Fibroblast of peridontal ligament (primary cell): ENCODE measurements around the gene ADGRB3.
"Not testable (repeated sequence)": the region's sequence is repeated elsewhere in the genome, so short reads cannot be mapped to it uniquely, and the experiment has no call there.

Source experiments
- DNase-seq: peaks from one replicate; pipeline ENCODE4 v3.0.0-alpha.2; 2010; ENCODE audit errors: extremely low read depth

ADGRB3 gene

DNA sequence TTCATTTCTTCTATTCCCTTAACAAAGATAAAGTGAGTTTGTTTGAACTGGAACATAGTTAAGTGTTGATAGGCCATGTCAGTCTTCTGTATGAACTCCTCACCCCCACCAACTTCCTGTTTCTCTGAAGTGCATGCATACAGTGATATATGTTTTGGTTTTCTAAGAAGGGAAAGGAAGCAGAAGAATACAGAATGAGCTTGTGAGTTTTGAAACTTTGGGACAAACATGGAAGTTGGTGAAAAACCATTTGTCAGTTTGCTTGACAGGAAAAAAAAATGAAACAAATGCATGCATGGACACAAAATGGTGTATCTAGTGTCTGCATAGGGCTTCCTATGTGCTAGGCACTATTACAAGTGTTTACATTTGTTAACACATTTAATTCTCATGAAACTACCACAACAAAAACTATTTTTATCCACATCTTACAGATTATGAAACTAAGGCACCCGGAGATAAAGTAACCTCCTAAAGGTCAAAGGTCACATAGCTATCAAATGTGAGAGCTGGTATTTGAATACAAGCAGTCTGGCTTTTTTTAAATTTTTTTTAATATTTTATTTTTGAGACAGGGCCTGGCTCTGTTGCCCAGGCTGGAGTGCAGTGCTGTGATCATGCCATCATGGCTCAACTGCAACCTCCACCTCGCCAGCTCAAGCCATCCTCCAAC lies 105.9 kb downstream of the ADGRB3 start:
- DNase-seq: no peak

DNA sequence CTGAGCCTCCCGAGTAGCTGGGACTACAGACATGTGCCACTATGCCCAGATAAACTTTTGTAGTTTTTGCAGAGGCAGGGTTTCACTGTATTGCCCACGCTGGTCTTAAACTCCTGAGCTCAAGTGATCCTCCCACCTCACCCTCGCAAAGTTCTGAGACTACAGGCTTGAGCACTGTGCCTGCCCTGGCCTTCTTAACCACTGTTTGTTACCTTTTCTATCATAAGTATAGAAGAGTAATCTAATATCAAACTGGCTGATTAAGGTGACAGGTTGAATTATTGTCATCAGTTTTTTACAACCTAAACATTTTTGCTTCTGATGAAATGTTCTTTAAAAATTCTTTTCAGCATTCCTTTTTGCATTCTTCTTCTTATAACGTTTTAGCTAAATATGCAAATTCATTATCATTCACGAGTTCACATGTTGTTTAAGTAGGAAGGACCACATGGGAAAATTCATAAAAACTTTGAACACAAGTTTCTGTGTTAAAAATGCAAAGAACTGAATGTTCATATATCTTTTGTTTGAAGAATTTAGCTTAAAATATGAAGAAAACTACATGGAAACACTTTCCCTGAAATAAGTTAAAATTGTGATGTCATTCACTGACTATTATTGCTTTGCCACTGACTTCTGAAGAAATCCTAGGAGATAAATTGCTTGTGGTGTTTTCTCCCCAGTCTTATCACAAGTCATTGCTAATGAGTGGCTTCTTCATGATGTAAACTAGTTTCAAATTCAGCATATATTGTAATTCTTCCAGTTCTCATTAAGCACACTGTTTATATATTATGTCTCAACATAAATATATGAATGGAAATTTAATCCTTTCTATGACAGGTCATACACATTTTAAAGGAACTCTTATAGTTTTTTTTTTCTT lies 106.7 kb downstream of the ADGRB3 start:
- DNase-seq: no peak

DNA sequence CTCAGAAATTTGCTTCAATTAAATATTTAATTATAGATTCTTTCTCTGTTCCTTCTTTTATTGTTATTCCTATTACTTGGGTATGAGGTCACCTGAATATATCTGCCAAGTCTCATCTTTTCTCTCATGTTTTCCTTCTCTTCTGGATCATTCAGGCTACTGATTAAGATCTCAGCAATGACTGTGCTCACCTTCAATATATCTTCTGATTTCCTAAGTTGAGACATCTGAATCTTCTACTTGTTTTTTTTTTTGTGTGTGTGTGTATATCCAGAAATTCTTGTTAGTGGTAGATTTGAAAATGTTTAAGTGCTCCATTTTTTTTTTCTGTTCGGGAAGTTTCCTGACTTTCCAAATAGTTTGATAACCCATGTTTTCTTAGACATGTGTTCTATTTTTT lies 108.0 kb downstream of the ADGRB3 start:
- no peak for DNase-seq

DNA sequence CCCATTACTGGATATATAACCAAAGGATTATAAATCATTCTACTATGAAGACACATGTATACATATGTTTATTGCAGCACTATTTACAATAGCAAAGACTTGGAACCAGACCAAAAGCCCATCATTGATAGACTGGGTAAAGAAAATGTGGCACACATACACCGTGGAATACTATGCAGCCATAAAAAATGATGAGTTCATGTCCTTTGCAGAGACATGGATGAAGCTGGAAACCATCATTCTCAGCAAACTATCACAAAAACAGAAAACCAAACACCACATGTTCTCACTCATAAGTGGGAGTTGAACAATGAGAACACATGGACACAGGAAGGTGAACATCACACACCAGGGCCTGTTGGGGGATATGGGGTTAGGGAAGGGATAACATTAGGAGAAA lies 109.3 kb downstream of the ADGRB3 start:
- not testable (repeated sequence) for DNase-seq

DNA sequence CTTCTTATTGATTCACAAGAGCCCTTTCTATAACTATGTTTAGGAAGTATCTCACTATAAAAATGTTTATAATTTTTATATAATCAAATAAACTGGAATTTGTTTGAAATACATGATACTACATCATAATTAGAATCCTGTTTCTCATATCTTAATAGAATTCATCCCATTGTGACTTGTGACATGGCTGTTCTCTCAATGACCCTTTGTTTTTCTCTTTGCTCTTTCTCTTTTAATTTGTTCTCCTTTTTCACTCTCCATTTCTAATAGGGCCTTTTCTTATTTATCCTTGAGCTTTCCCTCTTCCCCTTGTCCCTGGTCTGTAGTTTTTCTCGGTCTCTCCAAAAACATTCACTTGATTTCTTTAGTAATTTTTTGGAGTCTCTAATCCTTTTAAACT lies 111.3 kb downstream of the ADGRB3 start:
- no peak for DNase-seq

DNA sequence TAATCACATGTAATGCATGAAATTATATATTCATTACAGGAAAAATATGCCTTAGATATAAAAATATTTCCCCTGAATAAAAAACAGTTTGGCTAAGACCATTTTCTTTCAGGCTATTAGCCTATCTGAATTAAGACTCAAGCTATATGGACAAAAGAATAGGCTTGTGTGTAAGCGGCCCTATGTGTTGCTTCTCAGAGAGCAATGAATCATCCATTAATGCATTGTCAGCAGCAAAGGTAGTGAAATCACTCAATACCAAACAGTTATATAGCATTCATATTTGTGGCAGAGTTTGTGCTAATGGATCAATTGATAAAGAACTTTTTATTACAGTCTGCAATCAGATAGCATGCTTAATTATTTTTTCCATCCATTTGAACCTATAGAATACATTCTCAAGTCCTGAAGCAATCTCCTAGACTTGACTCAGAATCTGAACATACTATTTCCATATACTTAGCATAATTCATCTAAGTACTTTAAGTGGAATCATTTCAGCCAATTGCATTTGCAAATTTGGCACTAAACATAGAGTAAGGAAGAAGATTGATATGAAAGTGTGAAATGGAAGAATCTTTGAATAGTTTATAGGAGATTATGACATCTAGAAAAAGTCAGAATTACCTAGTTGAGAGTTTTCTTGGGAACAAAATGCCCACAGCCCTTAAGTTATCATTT lies 112.2 kb downstream of the ADGRB3 start:
- no peak for DNase-seq

DNA sequence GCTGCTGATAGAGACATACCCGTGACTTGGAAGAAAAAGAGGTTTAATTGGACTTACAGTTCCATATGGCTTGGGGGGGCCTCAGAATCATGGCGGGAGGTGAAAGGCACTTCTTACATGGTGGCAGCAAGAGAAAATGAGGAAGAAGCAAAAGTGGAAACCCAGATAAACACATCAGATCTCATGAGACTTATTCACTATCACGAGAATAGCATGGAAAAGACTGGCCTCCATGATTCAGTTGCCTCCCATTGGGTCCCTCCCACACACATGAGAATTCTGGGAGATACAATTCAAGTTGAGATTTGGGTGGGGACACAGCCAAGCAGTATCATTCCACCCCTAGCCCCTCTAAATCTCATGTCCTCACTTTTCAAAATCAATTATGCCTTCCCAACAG lies 112.8 kb downstream of the ADGRB3 start:
- DNase-seq: not testable (repeated sequence)

DNA sequence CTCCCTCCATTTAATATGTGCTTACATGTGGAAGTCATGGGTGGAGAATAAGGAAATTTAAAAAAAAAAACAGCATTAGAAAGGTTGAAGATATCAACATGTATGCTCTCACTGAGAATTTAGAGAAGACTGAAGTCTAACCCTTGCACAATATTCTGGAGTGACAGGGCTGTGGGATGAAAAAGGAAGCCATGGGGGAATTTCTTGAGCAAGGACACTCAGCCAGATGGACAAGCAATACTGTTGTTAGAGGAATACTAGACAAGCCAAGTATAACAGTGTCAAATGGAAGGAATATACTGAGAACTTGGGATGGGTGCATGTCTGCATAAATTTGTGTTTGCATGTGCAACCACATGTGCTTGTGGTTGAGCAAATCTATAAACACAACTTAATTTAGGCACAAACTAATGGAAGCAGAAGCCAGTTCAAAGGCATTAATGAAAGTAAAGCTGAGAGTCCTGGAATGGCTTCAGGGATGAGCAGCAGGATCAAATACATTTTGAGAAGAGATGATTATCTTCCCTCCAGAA lies 119.7 kb downstream of the ADGRB3 start:
- DNase-seq: no peak

DNA sequence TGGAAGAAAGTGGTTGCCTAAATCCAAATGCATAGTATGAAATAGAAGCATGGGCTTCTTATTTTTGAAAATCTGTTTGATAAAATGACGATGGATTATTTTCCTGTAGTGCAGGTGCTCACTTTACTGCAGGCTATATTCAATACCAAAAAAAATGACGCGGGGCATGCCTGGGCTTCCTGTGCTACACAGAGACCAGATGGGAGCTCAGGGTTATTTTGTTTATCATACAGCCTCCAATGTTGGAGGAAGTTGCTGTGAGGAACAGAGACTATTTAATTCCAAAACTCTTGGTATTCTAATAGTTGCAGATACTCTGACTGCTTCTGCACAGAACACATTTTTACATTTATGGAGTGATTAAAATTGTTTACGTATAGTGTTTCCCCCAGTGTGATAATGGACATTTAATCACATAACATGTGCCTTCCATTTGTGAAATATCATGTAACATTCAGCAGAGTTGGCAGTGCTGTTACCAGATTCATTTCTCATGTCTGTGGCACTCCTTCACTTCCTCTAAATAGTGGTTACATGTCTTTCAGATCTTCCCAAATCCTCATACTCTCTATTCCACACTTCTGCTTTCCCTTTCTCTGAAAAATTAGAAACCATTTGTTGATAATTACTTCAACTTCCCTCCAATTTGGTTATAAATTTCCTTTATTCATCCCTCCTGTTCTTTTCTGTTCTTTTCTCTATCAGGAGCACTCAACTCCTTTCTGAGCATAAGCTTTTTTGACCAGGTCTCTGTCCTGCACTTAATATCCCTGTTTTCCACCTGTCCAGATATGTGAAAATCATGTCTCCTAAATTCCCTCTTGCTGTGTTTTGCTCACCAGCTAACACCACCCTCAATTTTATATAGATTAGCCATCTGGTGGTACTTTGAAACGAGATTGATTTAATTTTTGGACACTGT lies 121.6 kb downstream of the ADGRB3 start:
- DNase-seq: no peak

DNA sequence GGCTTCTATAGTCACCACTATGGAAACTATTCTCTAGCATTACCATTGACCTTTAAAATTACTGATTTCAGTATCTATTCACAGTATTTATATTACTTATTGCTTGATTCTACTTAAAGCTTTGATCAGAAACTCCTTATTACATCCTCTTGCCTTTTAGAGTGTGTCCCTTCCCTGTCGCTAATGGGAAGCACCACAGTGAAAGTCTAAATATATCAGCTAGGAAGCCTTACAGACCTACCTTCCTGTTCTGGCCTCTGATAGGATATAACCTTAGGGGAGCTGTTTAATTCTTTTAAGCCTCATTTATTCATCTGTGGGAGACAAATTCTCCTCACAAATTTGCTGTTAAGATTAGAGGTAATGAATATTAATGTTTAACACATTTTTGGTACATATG lies 122.7 kb downstream of the ADGRB3 start:
- no peak for DNase-seq

DNA sequence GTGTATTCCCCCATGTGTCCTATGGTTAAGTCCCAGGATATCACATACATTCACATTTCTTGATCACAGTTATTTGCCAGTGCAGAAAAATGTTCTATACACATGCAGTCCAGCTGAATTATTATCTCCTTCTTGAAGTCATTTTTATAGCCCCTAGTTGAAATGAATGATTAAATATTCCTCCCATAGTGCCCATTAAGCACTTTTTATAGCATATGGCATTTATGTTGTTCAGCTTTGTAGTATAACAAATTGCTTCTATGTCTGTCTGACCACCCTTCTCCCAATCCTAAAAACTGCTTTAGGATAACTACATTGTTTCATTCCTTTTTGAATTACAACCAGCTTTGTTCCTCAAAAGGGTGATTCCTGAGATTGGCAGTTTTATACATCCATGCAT lies 123.5 kb downstream of the ADGRB3 start:
- DNase-seq: no peak

DNA sequence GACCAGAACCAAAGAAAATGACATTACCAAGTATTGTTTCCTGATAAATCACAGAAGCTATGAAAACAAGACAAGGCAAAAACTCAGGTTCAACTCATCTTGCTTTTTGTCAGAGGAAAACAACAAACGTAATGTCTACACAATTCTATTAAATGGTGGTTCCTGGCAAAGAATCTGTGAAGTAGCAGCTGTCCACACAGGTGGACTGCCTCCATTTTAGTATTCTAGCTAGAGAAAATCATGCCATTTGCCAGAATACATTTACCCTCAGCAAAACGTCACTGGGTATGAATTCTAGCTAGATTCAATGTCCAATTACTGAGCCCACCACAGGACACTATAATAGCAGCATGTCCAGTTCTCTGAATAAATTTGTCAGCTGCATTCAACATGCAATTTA lies 125.4 kb downstream of the ADGRB3 start:
- DNase-seq: no peak

DNA sequence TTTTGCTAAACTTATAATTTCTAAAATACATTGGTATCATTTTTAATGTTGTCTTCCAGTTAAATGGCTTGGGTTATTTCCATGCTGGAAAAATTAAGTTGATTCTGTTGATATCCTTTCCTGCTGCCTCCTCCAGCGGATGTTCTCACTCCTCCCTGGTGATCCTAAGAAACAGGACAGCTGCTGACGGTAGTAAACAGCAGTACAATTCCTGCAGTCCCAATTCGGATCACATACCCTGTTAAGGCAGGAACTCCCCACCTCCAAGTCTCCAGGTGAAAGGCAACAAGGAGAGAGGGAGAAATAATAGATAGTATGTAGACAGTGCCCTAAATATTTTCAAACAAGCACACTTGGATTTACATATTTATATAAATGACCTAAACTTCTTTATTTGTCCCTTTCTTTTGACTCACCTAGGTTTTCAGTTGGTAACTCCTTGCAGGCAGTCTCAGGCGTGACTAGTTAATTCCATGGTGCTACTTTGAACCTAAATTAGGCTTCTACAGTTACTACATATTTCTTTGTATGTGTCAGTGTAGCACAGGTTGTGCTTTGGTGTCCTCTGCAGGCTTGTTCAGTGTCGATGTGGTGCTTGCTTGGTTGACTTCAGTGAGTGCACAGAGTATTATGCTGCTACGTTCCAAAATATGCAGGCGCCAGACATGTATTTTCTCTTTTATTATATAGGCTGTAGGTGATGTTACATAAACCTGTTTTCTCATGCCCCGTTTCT lies 126.0 kb downstream of the ADGRB3 start:
- DNase-seq: no peak

DNA sequence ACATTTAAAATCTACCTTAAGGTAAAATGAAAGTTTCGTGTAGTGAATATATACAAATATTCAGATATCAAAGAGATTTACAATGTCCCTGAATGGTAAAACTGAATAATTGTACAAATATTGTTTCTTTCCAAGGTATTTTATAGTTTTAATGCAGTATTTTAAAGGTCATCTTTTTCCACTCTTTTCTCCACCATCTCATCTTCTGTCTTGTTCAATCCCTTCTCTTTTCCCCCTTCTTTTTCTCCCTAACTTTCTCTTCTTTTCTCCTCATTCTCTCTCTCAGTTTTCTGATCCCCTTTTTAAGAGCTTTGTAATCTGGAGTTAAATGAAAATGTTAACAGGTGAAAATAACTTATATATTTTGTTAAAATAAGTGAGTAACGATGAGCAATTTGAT lies 126.9 kb downstream of the ADGRB3 start:
- DNase-seq: no peak

DNA sequence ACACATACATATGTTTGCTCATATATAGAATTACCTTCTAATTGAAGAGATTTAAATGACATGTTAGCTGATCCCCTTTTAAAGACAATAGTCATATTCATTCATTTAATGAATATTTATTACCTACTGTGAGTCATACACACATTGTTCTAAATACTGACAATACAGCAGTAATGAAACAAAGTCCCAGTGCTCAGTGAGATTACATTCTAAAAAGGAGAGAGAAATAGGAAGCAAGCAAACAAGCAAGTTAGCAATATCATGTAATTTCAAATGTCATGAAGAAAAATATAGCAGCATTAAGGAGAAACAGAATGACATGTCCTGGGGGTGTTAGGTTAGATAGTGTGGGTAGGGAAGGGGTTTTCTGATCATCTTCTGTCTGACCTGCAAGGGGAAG lies 136.3 kb downstream of the ADGRB3 start:
- DNase-seq: no peak

DNA sequence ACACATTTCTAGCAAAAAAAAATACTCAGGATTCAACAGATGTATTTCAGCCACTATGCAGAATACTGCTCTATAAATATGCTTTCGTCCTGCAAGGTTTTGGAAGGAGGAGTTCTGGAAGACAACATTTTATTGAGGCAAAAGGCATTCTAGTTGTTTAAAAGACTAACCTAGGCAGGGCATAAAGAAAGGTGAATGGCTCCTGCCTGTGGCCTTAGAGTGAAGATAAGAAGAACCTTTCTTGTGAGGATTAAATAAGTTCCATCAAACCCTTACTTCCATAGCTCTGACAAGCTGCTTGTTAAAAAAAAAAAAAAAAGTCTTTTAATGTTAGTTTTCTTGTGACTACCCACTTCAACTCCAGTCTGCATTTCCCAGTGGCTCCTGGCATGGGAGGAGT lies 139.8 kb downstream of the ADGRB3 start:
- no peak for DNase-seq

DNA sequence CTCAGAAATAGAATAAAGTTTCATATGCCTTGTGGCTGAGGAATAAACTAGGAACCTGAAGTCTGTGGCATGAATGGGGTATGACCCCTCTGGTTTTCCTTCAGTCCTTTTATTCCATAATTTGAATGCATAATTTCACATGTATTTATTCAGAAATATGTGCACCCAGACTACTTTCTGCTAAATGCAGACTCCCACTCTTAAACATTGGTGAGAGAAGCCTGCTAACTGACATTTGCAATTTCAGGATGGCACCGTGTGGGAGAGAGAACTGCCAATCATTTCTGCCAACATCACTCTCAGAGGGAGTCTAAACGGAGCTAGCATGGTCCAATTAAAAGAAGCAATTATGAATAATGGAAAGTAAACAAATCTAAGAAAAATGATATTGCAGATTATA lies 141.3 kb downstream of the ADGRB3 start:
- DNase-seq: no peak

DNA sequence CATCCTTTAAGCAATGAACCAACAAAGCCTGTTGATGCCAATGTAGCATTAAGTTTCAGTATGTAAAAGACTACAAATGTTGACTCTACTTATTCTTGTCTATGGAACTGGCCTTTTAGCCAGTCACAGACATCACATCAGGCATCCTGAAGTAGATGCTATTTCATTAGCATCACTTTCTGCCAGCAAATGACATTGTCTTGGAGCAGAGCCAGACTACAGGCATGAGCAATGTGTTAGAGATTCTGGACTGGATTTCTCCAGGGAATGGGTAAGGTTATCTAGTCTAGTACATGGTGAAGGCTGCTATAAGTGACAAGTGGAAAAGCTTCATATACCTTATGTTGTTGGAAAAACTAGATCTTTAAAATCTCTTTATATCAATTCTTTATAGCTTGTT lies 142.9 kb downstream of the ADGRB3 start:
- DNase-seq: peak; percentile 5

DNA sequence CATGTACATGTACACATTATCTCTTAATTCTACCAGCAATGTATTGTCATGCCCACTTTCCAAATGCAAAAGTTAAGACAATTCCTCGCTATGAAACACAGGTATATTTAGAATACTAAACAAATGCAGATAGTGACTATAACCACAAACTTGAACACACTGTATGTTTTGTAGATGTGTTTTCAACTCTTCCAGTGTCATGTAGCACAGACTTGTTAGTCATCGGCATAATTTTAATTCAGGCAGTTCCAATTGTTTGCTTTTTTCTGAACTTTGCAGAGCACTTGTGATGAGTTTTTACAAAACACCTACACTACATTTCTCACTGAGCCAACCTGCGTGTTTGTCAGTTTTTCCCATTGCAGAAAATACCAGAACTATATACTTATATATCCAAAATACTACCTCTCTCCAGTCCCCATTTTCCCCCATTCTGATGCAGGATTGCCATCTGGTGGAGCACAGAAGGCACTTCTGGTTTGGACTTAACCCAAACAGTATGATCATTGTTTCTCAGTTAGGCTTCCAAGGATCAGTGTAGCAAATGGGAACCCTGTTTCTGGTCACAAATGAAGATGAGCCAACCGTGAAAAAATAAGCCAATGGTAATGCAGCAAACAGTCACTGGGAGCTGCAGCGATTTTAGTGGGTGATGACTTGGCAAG lies 143.4 kb downstream of the ADGRB3 start:
- peak; percentile 20 for DNase-seq

DNA sequence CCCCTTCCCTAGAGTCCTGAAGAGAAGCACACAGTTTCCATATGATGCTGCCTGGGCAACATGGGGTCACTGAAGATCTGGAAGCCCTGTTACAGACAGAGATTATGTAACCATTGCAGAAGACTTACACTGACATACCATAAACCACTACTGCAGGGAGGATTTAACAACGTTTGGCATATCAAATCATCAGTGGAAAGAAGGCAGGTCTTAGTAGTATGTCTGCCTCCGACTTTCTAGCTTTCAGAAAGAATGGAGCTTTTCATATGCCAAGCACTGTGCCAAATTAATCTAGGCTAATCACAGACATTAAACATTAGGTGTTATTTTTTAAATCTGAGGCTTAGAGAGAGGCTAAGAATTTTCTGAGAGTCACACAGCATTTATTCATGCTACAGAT lies 144.3 kb downstream of the ADGRB3 start:
- DNase-seq: no peak
